HEK293T (cell line): ENCODE measurements around the gene HTT.

Experiments used
- CTCF ChIA-PET: fragments of 350-600 bp; formaldehyde crosslinking; extraction: SDS; loops from one replicate; lab custom pipeline; 2021; ENCODE audit warnings: antibody characterized with exemption, inconsistent platforms; lab: Yijun Ruan, JAX
- POLR2A ChIA-PET: fragments of 350-600 bp; formaldehyde crosslinking; extraction: SDS; loops from one replicate; lab custom pipeline; 2020; ENCODE audit warnings: antibody characterized with exemption, inconsistent platforms; lab: Yijun Ruan, JAX
- DNase-seq: peaks from one replicate; pipeline ENCODE4 v3.0.0; 2012; ENCODE audit warnings: mixed read lengths; ENCODE audit errors: extremely low spot score
- ARNT ChIP-seq: fragments of 450-650 bp; IDR thresholded peaks from 2 replicates; pipeline ENCODE4 v1.6.1; 2017; ENCODE audit warnings: mild to moderate bottlenecking
- BHLHE40 ChIP-seq: fragments of 450-650 bp; IDR thresholded peaks from 2 replicates; pipeline ENCODE4 v1.6.1; 2016; ENCODE audit warnings: mild to moderate bottlenecking, moderate library complexity, borderline replicate concordance
- CTBP1 ChIP-seq: fragments of 450-650 bp; IDR thresholded peaks from 2 replicates; pipeline ENCODE4 v1.6.1; 2016; ENCODE audit warnings: borderline replicate concordance
- ELF4 ChIP-seq: fragments of 450-650 bp; IDR thresholded peaks from 2 replicates; pipeline ENCODE4 v1.6.1; 2017; ENCODE audit warnings: antibody characterized with exemption
- FOXA1 ChIP-seq: fragments of 450-650 bp; IDR thresholded peaks from 2 replicates; pipeline ENCODE4 v1.6.1; 2016; ENCODE audit warnings: mild to moderate bottlenecking
- FOXK2 ChIP-seq: fragments of 450-650 bp; IDR thresholded peaks from 2 replicates; pipeline ENCODE4 v1.6.1; 2016; ENCODE audit warnings: mild to moderate bottlenecking
- FOXM1 ChIP-seq: fragments of 450-650 bp; IDR thresholded peaks from 2 replicates; pipeline ENCODE4 v1.6.1; 2017; ENCODE audit warnings: mild to moderate bottlenecking, borderline replicate concordance
- HDGF ChIP-seq: fragments of 450-650 bp; IDR thresholded peaks from 2 replicates; pipeline ENCODE4 v1.6.1; 2017; ENCODE audit warnings: antibody characterized with exemption, borderline replicate concordance
- L3MBTL2 ChIP-seq: fragments of 450-650 bp; conservative IDR thresholded peaks from 2 replicates; pipeline ENCODE4 v1.6.1; 2016; ENCODE audit warnings: mild to moderate bottlenecking
- LEF1 ChIP-seq: fragments of 450-650 bp; IDR thresholded peaks from 2 replicates; pipeline ENCODE4 v1.6.1; 2017; ENCODE audit warnings: mild to moderate bottlenecking, borderline replicate concordance
- NFRKB ChIP-seq: fragments of 450-650 bp; IDR thresholded peaks from 2 replicates; pipeline ENCODE4 v1.6.1; 2016; ENCODE audit warnings: mild to moderate bottlenecking, moderate library complexity
- PKNOX1 ChIP-seq: fragments of 450-650 bp; IDR thresholded peaks from 2 replicates; pipeline ENCODE4 v1.6.1; 2016
- SP1 ChIP-seq: fragments of 450-650 bp; IDR thresholded peaks from 2 replicates; pipeline ENCODE4 v1.6.1; 2017
- SUZ12 ChIP-seq: fragments of 450-650 bp; IDR thresholded peaks from 2 replicates; pipeline ENCODE4 v1.6.1; 2016; ENCODE audit warnings: mild to moderate bottlenecking
- TARDBP ChIP-seq: fragments of 450-650 bp; IDR thresholded peaks from 2 replicates; pipeline ENCODE4 v1.6.1; 2016
- ZNF384 ChIP-seq: fragments of 450-650 bp; IDR thresholded peaks from 2 replicates; pipeline ENCODE4 v1.6.1; 2016

HTT gene

GRCh38 chr4:3075652-3075981, 1.1 kb downstream of the HTT start:
- no peak for DNase-seq
- TF ChIP-seq PKNOX1 (no peak), ZNF384 (no peak), ELF4 (no peak), FOXM1 (no peak), CTBP1 (no peak), ARNT (no peak), L3MBTL2 (no peak)
- CTCF ChIA-PET = interaction anchor here (0.6 kb wide), 1 partner anchor 29 kb away, joined by 4 read pairs; no protein-coding TSS in a partner anchor
- POLR2A ChIA-PET = interaction anchor here (0.5 to 1.5 kb wide), 4 partner anchors 8 to 237 kb away, joined by 3 to 4 read pairs (median 3); partner anchors contain the start of genes GRK4 and NOP14

DNA sequence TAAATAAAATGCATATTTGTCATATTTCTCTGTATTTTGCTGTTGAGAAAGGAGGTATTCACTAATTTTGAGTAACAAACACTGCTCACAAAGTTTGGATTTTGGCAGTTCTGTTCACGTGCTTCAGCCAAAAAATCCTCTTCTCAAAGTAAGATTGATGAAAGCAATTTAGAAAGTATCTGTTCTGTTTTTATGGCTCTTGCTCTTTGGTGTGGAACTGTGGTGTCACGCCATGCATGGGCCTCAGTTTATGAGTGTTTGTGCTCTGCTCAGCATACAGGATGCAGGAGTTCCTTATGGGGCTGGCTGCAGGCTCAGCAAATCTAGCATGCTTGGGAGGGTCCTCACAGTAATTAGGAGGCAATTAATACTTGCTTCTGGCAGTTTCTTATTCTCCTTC, 3.3 kb downstream of the HTT start:
- TF ChIP-seq ZNF384 (no peak), FOXA1 (no peak), HDGF (no peak), ELF4 (no peak), ARNT (no peak), TARDBP (no peak), PKNOX1 (no peak), L3MBTL2 (no peak), BHLHE40 (no peak), FOXK2 (no peak)
- no peak for DNase-seq

DNA sequence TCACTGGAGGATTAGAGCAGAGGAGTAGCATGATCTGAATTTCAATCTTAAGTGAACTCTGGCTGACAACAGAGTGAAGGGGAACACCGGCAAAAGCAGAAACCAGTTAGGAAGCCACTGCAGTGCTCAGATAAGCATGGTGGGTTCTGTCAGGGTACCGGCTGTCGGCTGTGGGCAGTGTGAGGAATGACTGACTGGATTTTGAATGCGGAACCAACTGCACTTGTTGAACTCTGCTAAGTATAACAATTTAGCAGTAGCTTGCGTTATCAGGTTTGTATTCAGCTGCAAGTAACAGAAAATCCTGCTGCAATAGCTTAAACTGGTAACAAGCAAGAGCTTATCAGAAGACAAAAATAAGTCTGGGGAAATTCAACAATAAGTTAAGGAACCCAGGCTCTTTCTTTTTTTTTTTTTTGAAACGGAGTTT, 5.2 kb downstream of the HTT start:
- ChIA-PET POLR2A (no interaction called here), CTCF (no interaction called here)
- no peak for DNase-seq
- TF ChIP-seq FOXA1 (no peak), NFRKB (no peak), FOXK2 (no peak), CTBP1 (no peak), TARDBP (no peak), BHLHE40 (no peak), ARNT (no peak), L3MBTL2 (no peak), HDGF (no peak), FOXM1 (no peak), PKNOX1 (no peak), LEF1 (no peak), SP1 (no peak), ELF4 (no peak), SUZ12 (no peak), ZNF384 (no peak)

More for the DNA sequence above, 3.3 kb downstream of the HTT start:
- CTCF ChIA-PET = no interaction called here
- POLR2A ChIA-PET = no interaction called here

DNA sequence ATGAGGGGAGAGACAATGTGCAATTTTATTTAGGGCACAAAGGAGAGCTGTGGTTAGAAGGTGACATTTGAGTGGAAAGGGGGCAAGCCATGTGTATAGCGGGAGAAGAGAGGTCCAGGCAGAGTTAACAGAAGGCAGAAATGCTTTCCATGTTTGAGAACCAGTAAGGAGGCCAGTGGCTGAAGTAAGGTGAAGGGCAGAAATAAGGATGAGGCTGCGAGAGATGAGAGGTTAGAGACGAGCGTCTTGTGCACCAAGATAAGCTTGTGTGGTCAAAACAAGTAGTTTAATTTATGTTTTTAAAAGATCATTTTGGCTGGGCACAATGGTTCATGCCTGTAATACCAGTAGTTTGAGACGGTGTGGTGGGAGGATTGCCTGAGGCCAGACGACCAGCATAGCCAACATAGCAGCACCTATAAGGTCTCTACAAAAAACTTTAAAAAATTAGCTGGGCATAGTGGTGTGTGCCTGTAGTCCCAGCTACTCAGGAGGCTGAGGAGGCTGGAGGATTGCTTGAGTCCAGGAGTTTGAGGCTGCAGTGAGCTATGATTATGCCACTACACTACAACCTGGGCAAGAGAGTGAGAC, 8.5 kb downstream of the HTT start:
- ChIA-PET CTCF (no interaction called here), POLR2A (interaction anchor here (1.3 kb wide), 1 partner anchor 8 kb away, joined by 4 read pairs; the partner anchor contains the start of gene HTT)
- DNase-seq = no peak
- TF ChIP-seq HDGF (no peak), ZNF384 (no peak)

- no peak for DNase-seq
- CTCF ChIA-PET = no interaction called here
- no peak for TF ChIP-seq BHLHE40
- no peak for TF ChIP-seq NFRKB
- no peak for TF ChIP-seq FOXM1
- no peak for TF ChIP-seq ZNF384
- no peak for TF ChIP-seq SP1
- no peak for TF ChIP-seq CTBP1
- no peak for TF ChIP-seq L3MBTL2
- TF ChIP-seq FOXA1 = no peak
- no peak for TF ChIP-seq ARNT
- no peak for TF ChIP-seq TARDBP
- no peak for TF ChIP-seq PKNOX1
- TF ChIP-seq SUZ12 = no peak
- no peak for TF ChIP-seq FOXK2
- TF ChIP-seq ELF4 = no peak
- POLR2A ChIA-PET = interaction anchor here (1.3 kb wide), 1 partner anchor 9 kb away, joined by 4 read pairs; the partner anchor contains the start of gene HTT
Measured at GRCh38 chr4:3083732-3084131, 9.3 kb downstream of the HTT start.

GRCh38 chr4:3085948-3086670, 11.6 kb downstream of the HTT start:
- DNase-seq = no peak
- ChIA-PET POLR2A (no interaction called here), CTCF (no interaction called here)
- TF ChIP-seq ZNF384 (no peak), FOXA1 (no peak), SP1 (no peak), FOXK2 (no peak), BHLHE40 (no peak)
